IMR-90 (cell line): Measurements from ENCODE around the gene ELAC1. TPM values are rescaled to one million over a fixed set of nuclear protein-coding genes. Genes with fewer than 3 reads are reported as not detected.

Experiments used
- ATAC-seq: fragments of 200-7000 bp; cut with Tn5 transposase; 2 replicates; pipeline ENCODE4 v1.9.1; 2020; ENCODE audit warnings: low read depth, mild to moderate bottlenecking, moderate library complexity
- BruUV-seq: library from RNA; stranded (reverse); fragments of 400-500 nt; replicated peaks from 2 replicates; lab custom pipeline; 2021; lab: Mats Ljungman, UMichigan
- CTCF ChIA-PET: fragments of 300-600 bp; formaldehyde crosslinking; extraction: SDS; loops from one replicate; lab custom pipeline; 2021; ENCODE audit warnings: antibody characterized with exemption; lab: Yijun Ruan, JAX
- POLR2A ChIA-PET: fragments of 300-600 bp; sonication (Branson Sonifier 250); formaldehyde crosslinking; loops from one replicate; lab custom pipeline; 2022; ENCODE audit warnings: antibody characterized with exemption; ENCODE audit not compliant: unreplicated experiment; lab: Charles Lee
- DNase-seq: peaks from one replicate; pipeline ENCODE4 v3.0.0; 2013
- H2AFZ ChIP-seq: replicated peaks from 2 replicates; pipeline ENCODE3; 2013; ENCODE audit warnings: low read length, mild to moderate bottlenecking; ENCODE audit not compliant: poor library complexity
- H2AK5ac ChIP-seq: 2 replicates; pipeline ENCODE4 v1.6.1; 2013; ENCODE audit warnings: low read depth, low read length, inconsistent platforms
- H2AK9ac ChIP-seq: replicated peaks from 2 replicates; pipeline ENCODE3; 2013; ENCODE audit warnings: mild to moderate bottlenecking, low read depth, low read length, moderate library complexity; ENCODE audit not compliant: poor library complexity
- H2BK120ac ChIP-seq: 2 replicates; pipeline ENCODE4 v1.6.1; 2013; ENCODE audit warnings: low read depth, low read length, inconsistent platforms
- H2BK15ac ChIP-seq: 3 replicates; pipeline ENCODE4 v1.6.1; 2013; ENCODE audit warnings: low read depth, low read length, inconsistent platforms
- H2BK20ac ChIP-seq: 2 replicates; pipeline ENCODE4 v1.6.1; 2013; ENCODE audit warnings: low read depth, mild to moderate bottlenecking, inconsistent platforms, low read length, moderate library complexity
- H2BK5ac ChIP-seq: 2 replicates; pipeline ENCODE4 v1.6.1; 2013; ENCODE audit warnings: mild to moderate bottlenecking, low read depth, low read length, inconsistent platforms; ENCODE audit not compliant: poor library complexity, severe bottlenecking
- H3K14ac ChIP-seq: replicated peaks from 2 replicates; pipeline ENCODE4 v1.6.1; 2013; ENCODE audit warnings: low read depth, low read length, inconsistent platforms
- H3K18ac ChIP-seq: 2 replicates; pipeline ENCODE4 v1.6.1; 2013; ENCODE audit warnings: low read depth, low read length, control low read depth
- H3K23ac ChIP-seq: 2 replicates; pipeline ENCODE4 v1.6.1; 2013; ENCODE audit warnings: low read depth, low read length, inconsistent platforms
- H3K27ac ChIP-seq: 2 replicates; pipeline ENCODE4 v1.5.1; 2013; ENCODE audit warnings: mild to moderate bottlenecking, control low read depth, low read length; ENCODE audit not compliant: insufficient read depth
- H3K27me3 ChIP-seq: 2 replicates; pipeline ENCODE4 v1.6.1; 2013; ENCODE audit warnings: low read length; ENCODE audit not compliant: control insufficient read depth, insufficient read depth
- H3K36me3 ChIP-seq: 2 replicates; pipeline ENCODE4 v1.6.1; 2013; ENCODE audit warnings: low read length, mixed read lengths; ENCODE audit not compliant: control insufficient read depth, insufficient read depth
- H3K4ac ChIP-seq: 2 replicates; pipeline ENCODE4 v1.6.1; 2013; ENCODE audit warnings: low read depth, low read length, inconsistent platforms
- H3K4me1 ChIP-seq: 2 replicates; pipeline ENCODE4 v1.6.1; 2013; ENCODE audit warnings: low read length, mixed read lengths; ENCODE audit not compliant: control insufficient read depth, insufficient read depth
- H3K4me2 ChIP-seq: 2 replicates; pipeline ENCODE4 v1.6.1; 2013; ENCODE audit warnings: low read depth, mild to moderate bottlenecking, control low read depth, low read length, moderate library complexity
- H3K4me3 ChIP-seq: 2 replicates; pipeline ENCODE4 v1.5.1; 2013; ENCODE audit warnings: low read depth, mild to moderate bottlenecking, control low read depth, low read length, moderate library complexity; ENCODE audit not compliant: insufficient read depth
- H3K56ac ChIP-seq: 2 replicates; pipeline ENCODE4 v1.6.1; 2013; ENCODE audit warnings: low read length, inconsistent platforms; ENCODE audit not compliant: insufficient read depth; ENCODE audit errors: extremely low read depth
- H3K79me1 ChIP-seq, 2 experiments: 2 replicates each; pipeline ENCODE4 v1.6.1; 2013; ENCODE audit warnings: low read length in 2 of 2, inconsistent platforms in 1 of 2, low read depth in 1 of 2
- H3K9ac ChIP-seq: 2 replicates; pipeline ENCODE4 v1.6.1; 2013; ENCODE audit warnings: low read depth, low read length, control low read depth
- H3K9me1 ChIP-seq: 2 replicates; pipeline ENCODE4 v1.6.1; 2013; ENCODE audit warnings: low read length, inconsistent platforms; ENCODE audit not compliant: insufficient read depth
- H3K9me3 ChIP-seq: 2 replicates; pipeline ENCODE4 v1.6.1; 2013; ENCODE audit warnings: low read length; ENCODE audit not compliant: control insufficient read depth, insufficient read depth
- H4K20me1 ChIP-seq: 2 replicates; pipeline ENCODE4 v1.6.1; 2013; ENCODE audit warnings: low read length, inconsistent platforms; ENCODE audit not compliant: insufficient read depth
- H4K5ac ChIP-seq: 2 replicates; pipeline ENCODE4 v1.6.1; 2013; ENCODE audit warnings: mild to moderate bottlenecking, low read depth, low read length, control low read depth
- H4K8ac ChIP-seq, 2 experiments: 2 replicates each; pipeline ENCODE4 v1.6.1; 2013; ENCODE audit warnings: low read depth in 2 of 2, low read length in 2 of 2, control low read depth in 1 of 2, inconsistent platforms in 1 of 2
- H4K91ac ChIP-seq: 2 replicates; pipeline ENCODE4 v1.6.1; 2013; ENCODE audit warnings: low read depth, low read length, inconsistent platforms; ENCODE audit not compliant: insufficient read depth
- BHLHE40 ChIP-seq: fragments of 150-350 bp; IDR thresholded peaks from 2 replicates; pipeline ENCODE4 v1.6.1; 2016; ENCODE audit warnings: mild to moderate bottlenecking, low read depth, low read length
- CEBPB ChIP-seq: IDR thresholded peaks from 2 replicates; pipeline ENCODE4 v1.6.1; 2012; ENCODE audit warnings: low read depth, low read length, improper control_type of control experiment
- CHD1 ChIP-seq: IDR thresholded peaks from 2 replicates; pipeline ENCODE4 v1.6.1; 2012; ENCODE audit warnings: low read depth, low read length, improper control_type of control experiment
- FOS ChIP-seq: fragments of 150-350 bp; IDR thresholded peaks from 2 replicates; pipeline ENCODE4 v1.6.1; 2016; ENCODE audit warnings: low read depth, low read length
- MAFK ChIP-seq: IDR thresholded peaks from 2 replicates; pipeline ENCODE4 v1.6.1; 2012; ENCODE audit warnings: low read depth, low read length, improper control_type of control experiment
- MAZ ChIP-seq: IDR thresholded peaks from 2 replicates; pipeline ENCODE4 v1.6.1; 2012; ENCODE audit warnings: low read depth, mild to moderate bottlenecking, low read length, improper control_type of control experiment, moderate library complexity, borderline replicate concordance
- MXI1 ChIP-seq: IDR thresholded peaks from 2 replicates; pipeline ENCODE4 v1.6.1; 2012; ENCODE audit warnings: low read depth, mild to moderate bottlenecking, low read length, moderate library complexity, borderline replicate concordance
- NFE2L2 ChIP-seq: fragments of 150-350 bp; IDR thresholded peaks from 2 replicates; pipeline ENCODE4 v1.6.1; 2016; ENCODE audit warnings: low read depth, mild to moderate bottlenecking, low read length
- POLR2A ChIP-seq: IDR thresholded peaks from 2 replicates; pipeline ENCODE4 v1.6.1; 2012; ENCODE audit warnings: mild to moderate bottlenecking, low read depth, low read length
- RAD21 ChIP-seq: IDR thresholded peaks from 2 replicates; pipeline ENCODE4 v1.6.1; 2012; ENCODE audit warnings: low read length, improper control_type of control experiment
- RCOR1 ChIP-seq: IDR thresholded peaks from 2 replicates; pipeline ENCODE4 v1.6.1; 2012; ENCODE audit warnings: mild to moderate bottlenecking, low read length, improper control_type of control experiment; ENCODE audit not compliant: insufficient replicate concordance
- RFX5 ChIP-seq: IDR thresholded peaks from 2 replicates; pipeline ENCODE4 v1.8.0; 2012; ENCODE audit warnings: low read depth, mild to moderate bottlenecking, low read length, moderate library complexity
- SMC3 ChIP-seq: fragments of 150-350 bp; IDR thresholded peaks from 2 replicates; pipeline ENCODE4 v1.6.1; 2016; ENCODE audit warnings: low read depth, mild to moderate bottlenecking, antibody characterized with exemption, low read length, moderate library complexity
- WGBS, 2 experiments: methylation state at CpG; one replicate each; pipeline versions ENCODE4 v1.1.5 to v1.1.7; 2013; ENCODE audit warnings: missing lambda C conversion rate in 2 of 2; ENCODE audit not compliant: insufficient read length in 1 of 2; ENCODE audit errors: extremely low coverage in 2 of 2; 5-methylcytosine and 5-hydroxymethylcytosine counted together
- dilution Hi-C: fragments of 300-500 bp; cut with HindIII; formaldehyde crosslinking; loops from one replicate; pipeline ENCODE4 v1.14.3; 2018; ENCODE audit warnings: low sequenced_read_pairs; ENCODE audit not compliant: unreplicated experiment
- in situ Hi-C: fragments of 300-500 bp; cut with MboI; formaldehyde crosslinking; loops from 3 replicates; pipeline ENCODE4 v1.14.3; 2019; ENCODE audit warnings: low sequenced_read_pairs, inconsistent platforms, mixed read lengths
- intact Hi-C: fragments of 100-400 bp; cut with micrococcal nuclease; formaldehyde crosslinking; loops from 2 replicates; pipeline ENCODE4 v1.10.0; 2022
- polyA plus RNA-seq, 3 experiments: library from polyadenylated mRNA; depleted of rRNA; stranded (reverse); fragments of >200 nt; gene quantifications; 2 replicates each; pipeline ENCODE4 v1.2.3, GENCODE V29; 2012; ENCODE audit warnings: low replicate concordance in 1 of 3
- total RNA-seq: library from RNA; depleted of rRNA; stranded (reverse); fragments of >200 nt; gene quantifications from 2 replicates; pipeline ENCODE4 v1.2.3, GENCODE V29; 2012
- TF ChIP-seq, protein P1 (sequence below): conservative IDR thresholded peaks from 2 replicates; pipeline ENCODE4 v1.5.1; 2012; ENCODE audit warnings: mild to moderate bottlenecking, low read depth, low read length, improper control_type of control experiment
- TF ChIP-seq, protein P2 (sequence below): fragments of 150-350 bp; IDR thresholded peaks from 2 replicates; pipeline ENCODE4 v1.6.1; 2017; ENCODE audit warnings: mild to moderate bottlenecking, antibody characterized with exemption, low read length, low read depth
- TF ChIP-seq, protein P3 (sequence below): fragments of 150-350 bp; IDR thresholded peaks from 2 replicates; pipeline ENCODE4 v1.6.1; 2016; ENCODE audit warnings: low read depth, mild to moderate bottlenecking, low read length, moderate library complexity, borderline replicate concordance

ELAC1 gene
- total and polyA plus RNA-seq, 2 of the 4 experiments (the other 2 are of a cell fraction): 5.2 to 8.4 TPM

DNA sequence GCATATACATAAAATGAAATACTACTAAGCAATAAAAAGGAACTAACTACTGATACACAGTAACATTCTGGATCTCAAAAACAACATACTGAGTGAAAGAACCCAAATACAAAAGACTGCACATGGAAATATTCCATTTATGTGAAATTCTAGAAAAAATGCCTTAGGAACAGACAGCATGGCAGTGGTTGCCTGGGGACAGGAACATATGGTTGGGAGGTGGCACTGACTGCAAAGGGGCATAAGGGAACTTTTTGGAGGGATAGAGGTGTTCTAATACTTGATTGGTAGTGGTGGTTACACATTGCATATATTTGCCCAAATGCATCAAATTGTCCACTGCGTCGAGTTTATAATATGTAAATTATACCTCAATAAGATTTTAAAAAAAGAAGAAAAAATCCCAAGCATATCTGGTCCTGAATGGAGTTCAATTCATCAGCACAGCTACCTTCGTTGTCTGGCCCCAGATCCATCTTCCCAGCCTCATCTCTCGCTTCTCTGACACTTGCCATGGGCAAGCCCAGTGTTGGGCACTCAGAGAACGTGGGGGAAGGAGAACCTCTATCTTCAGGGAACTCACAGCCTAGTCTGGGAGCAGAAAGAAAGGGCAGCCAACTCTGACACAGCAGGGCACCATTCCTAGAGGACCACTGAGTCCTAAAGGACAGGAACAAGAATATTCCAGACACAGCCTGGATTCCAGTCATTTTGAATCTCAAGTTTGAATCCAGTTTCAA is 53.6 kb downstream of the ELAC1 start:
- H4K20me1 ChIP-seq: no peaks in the 10 kb centered on the region
- BruUV-seq: no TSS peak
- no peak overlapping the region for H4K5ac ChIP-seq
- CTCF ChIA-PET: no interaction called here
- H2BK5ac ChIP-seq: no peak overlapping the region
- H3K9me1 ChIP-seq: peaks cover 2% of the 10 kb centered on the region; the same call in 1 of the 2 replicates
- intact Hi-C loops: no loop called here
- no peak overlapping the region for H3K9ac ChIP-seq
- H2AK9ac ChIP-seq: no peak overlapping the region
- POLR2A ChIA-PET: no interaction called here
- H3K9me3 ChIP-seq: no peaks in the 10 kb centered on the region
- no peak overlapping the region for H4K91ac ChIP-seq
- H3K36me3 ChIP-seq: peaks cover 4% of the 10 kb centered on the region
- peaks cover 8 to 13% of the 10 kb centered on the region in 2 experiments for H3K79me1 ChIP-seq
- H3K4ac ChIP-seq: no peak overlapping the region
- H2BK15ac ChIP-seq: no peak overlapping the region
- H3K4me2 ChIP-seq: no peak overlapping the region
- dilution Hi-C loops: no loop called here
- ATAC-seq (no peak), DNase-seq (no peak)
- no peak overlapping the region for H2BK120ac ChIP-seq
- in situ Hi-C loops: no loop called here
- H3K18ac ChIP-seq: no peak overlapping the region
- H2BK20ac ChIP-seq: no peak overlapping the region
- H2AFZ ChIP-seq: no peak overlapping the region
- TF ChIP-seq, protein P1, sequence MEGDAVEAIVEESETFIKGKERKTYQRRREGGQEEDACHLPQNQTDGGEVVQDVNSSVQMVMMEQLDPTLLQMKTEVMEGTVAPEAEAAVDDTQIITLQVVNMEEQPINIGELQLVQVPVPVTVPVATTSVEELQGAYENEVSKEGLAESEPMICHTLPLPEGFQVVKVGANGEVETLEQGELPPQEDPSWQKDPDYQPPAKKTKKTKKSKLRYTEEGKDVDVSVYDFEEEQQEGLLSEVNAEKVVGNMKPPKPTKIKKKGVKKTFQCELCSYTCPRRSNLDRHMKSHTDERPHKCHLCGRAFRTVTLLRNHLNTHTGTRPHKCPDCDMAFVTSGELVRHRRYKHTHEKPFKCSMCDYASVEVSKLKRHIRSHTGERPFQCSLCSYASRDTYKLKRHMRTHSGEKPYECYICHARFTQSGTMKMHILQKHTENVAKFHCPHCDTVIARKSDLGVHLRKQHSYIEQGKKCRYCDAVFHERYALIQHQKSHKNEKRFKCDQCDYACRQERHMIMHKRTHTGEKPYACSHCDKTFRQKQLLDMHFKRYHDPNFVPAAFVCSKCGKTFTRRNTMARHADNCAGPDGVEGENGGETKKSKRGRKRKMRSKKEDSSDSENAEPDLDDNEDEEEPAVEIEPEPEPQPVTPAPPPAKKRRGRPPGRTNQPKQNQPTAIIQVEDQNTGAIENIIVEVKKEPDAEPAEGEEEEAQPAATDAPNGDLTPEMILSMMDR: no peak
- TF ChIP-seq MAZ (no peak), RFX5 (no peak), CEBPB (no peak), POLR2A (no peak), RAD21 (no peak), CHD1 (no peak), MAFK (no peak), MXI1 (no peak), FOS (no peak), SMC3 (no peak), BHLHE40 (no peak), RCOR1 (no peak), NFE2L2 (no peak)
- TF ChIP-seq, protein P2, sequence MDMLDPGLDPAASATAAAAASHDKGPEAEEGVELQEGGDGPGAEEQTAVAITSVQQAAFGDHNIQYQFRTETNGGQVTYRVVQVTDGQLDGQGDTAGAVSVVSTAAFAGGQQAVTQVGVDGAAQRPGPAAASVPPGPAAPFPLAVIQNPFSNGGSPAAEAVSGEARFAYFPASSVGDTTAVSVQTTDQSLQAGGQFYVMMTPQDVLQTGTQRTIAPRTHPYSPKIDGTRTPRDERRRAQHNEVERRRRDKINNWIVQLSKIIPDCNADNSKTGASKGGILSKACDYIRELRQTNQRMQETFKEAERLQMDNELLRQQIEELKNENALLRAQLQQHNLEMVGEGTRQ: no peak
- TF ChIP-seq, protein P3, sequence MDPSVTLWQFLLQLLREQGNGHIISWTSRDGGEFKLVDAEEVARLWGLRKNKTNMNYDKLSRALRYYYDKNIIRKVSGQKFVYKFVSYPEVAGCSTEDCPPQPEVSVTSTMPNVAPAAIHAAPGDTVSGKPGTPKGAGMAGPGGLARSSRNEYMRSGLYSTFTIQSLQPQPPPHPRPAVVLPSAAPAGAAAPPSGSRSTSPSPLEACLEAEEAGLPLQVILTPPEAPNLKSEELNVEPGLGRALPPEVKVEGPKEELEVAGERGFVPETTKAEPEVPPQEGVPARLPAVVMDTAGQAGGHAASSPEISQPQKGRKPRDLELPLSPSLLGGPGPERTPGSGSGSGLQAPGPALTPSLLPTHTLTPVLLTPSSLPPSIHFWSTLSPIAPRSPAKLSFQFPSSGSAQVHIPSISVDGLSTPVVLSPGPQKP: no peak
- H3K4me3 ChIP-seq: no peak overlapping the region
- no peak overlapping the region for H3K27ac ChIP-seq
- no peak overlapping the region for H3K14ac ChIP-seq
- H3K56ac ChIP-seq: no peak overlapping the region
- H3K23ac ChIP-seq: no peak overlapping the region
- H4K8ac ChIP-seq: no peak overlapping the region
- H2AK5ac ChIP-seq: no peak overlapping the region
- no CpG with 5 or more reads among the region's 5 CpGs for WGBS, 2 experiments
- no peaks in the 10 kb centered on the region for H3K4me1 ChIP-seq
- no peaks in the 10 kb centered on the region for H3K27me3 ChIP-seq
